Caco-2 (cell line): ENCODE results near the gene UNC5B. TPM values are rescaled to one million over a fixed set of nuclear protein-coding genes. Genes with fewer than 3 reads are reported as not detected.

ENCODE experiments used
- BruUV-seq: library from RNA; stranded (reverse); fragments of 400-500 nt; replicated peaks from 2 replicates; lab custom pipeline; 2021; lab: Mats Ljungman, UMichigan
- CTCF ChIA-PET: fragments of 300-600 bp; sonication (Branson Sonifier 250); formaldehyde crosslinking; loops from one replicate; lab custom pipeline; 2022; ENCODE audit warnings: antibody characterized with exemption; lab: Charles Lee
- POLR2A ChIA-PET: fragments of 300-600 bp; sonication (Branson Sonifier 250); formaldehyde crosslinking; loops from one replicate; lab custom pipeline; 2022; ENCODE audit warnings: antibody characterized with exemption; lab: Charles Lee
- DNase-seq, 2 experiments: peaks; one replicate each; pipeline versions ENCODE4 v3.0.0 to v3.0.0-alpha.2; 2020 to 2022
- H3K27me3 ChIP-seq: replicated peaks from 2 replicates; pipeline ENCODE4 v1.6.0; 2011; ENCODE audit warnings: low read length; ENCODE audit not compliant: control insufficient read depth, insufficient read depth
- H3K36me3 ChIP-seq: 2 replicates; pipeline ENCODE4 v1.5.1; 2011; ENCODE audit warnings: low read length; ENCODE audit not compliant: control insufficient read depth, insufficient read depth
- H3K4me1 ChIP-seq: fragments of 250-450 bp; sonication (Bioruptor Pico); 2 replicates; pipeline ENCODE4 v1.5.1; 2020; ENCODE audit warnings: mild to moderate bottlenecking
- H3K4me3 ChIP-seq: 2 replicates; pipeline ENCODE4 v1.5.1; 2011; ENCODE audit warnings: low read depth, mild to moderate bottlenecking, control low read depth, low read length
- H3K9me3 ChIP-seq: fragments of 250-450 bp; sonication (Bioruptor Pico); 2 replicates; pipeline ENCODE4 v1.5.1; 2020; ENCODE audit warnings: mild to moderate bottlenecking, moderate library complexity
- H3K27ac Mint-ChIP-seq: one replicate; pipeline ENCODE4 v1.8.0; 2022; ENCODE audit warnings: mixed read lengths; ENCODE audit not compliant: unreplicated experiment
- H3K27me3 Mint-ChIP-seq: one replicate; pipeline ENCODE4 v1.8.0; 2022; ENCODE audit warnings: mixed read lengths; ENCODE audit not compliant: insufficient read depth, unreplicated experiment
- H3K36me3 Mint-ChIP-seq: one replicate; pipeline ENCODE4 v1.8.0; 2022; ENCODE audit warnings: mild to moderate bottlenecking, mixed read lengths; ENCODE audit not compliant: insufficient read depth, unreplicated experiment
- H3K4me1 Mint-ChIP-seq: one replicate; pipeline ENCODE4 v1.8.0; 2022; ENCODE audit warnings: low read depth, mixed read lengths; ENCODE audit not compliant: unreplicated experiment
- H3K4me3 Mint-ChIP-seq: one replicate; pipeline ENCODE4 v1.8.0; 2022; ENCODE audit warnings: mild to moderate bottlenecking, moderate library complexity, mixed read lengths; ENCODE audit not compliant: unreplicated experiment
- H3K9me3 Mint-ChIP-seq: one replicate; pipeline ENCODE4 v1.8.0; 2022; ENCODE audit warnings: mixed read lengths; ENCODE audit not compliant: unreplicated experiment
- CTCF ChIP-seq, 2 experiments: fragments of 200-600 bp in 1 of 2; IDR thresholded peaks; 1 replicate in 1 of 2; 2 replicates in 1 of 2; pipeline versions ENCODE4 v1.5.1 to v1.8.0; 2011 to 2022; ENCODE audit warnings: antibody characterized with exemption in 1 of 2, control low read depth in 1 of 2, inconsistent platforms in 1 of 2, low read depth in 1 of 2, low read length in 1 of 2, mild to moderate bottlenecking in 1 of 2, moderate library complexity in 1 of 2; ENCODE audit not compliant: insufficient read depth in 1 of 2, severe bottlenecking in 1 of 2, unreplicated experiment in 1 of 2
- intact Hi-C: fragments of 100-400 bp; cut with micrococcal nuclease; formaldehyde crosslinking; loops from one replicate; pipeline ENCODE4 v1.10.0; 2022; ENCODE audit not compliant: unreplicated experiment
- total RNA-seq: library from RNA; stranded (reverse); gene quantifications from 2 replicates; pipeline ENCODE4 v1.2.3, GENCODE V29; 2022

The UNC5B gene
- total RNA-seq, 1 experiment from 2014 or later = 22.4 TPM

- DNase-seq = no peak
- Histone ChIP-seq H3K4me3 (no peak overlapping the region), H3K27me3 (no peaks in the 10 kb centered on the region), H3K36me3 (no peaks in the 10 kb centered on the region), H3K9me3 (no peaks in the 10 kb centered on the region), H3K4me1 (peaks cover 58% of the 10 kb centered on the region)
- POLR2A ChIA-PET = no interaction called here
- H3K36me3 Mint-ChIP-seq = no peaks in the 10 kb centered on the region
- no peak overlapping the region for H3K4me3 Mint-ChIP-seq
- H3K9me3 Mint-ChIP-seq = no peaks in the 10 kb centered on the region
- CTCF ChIA-PET = interaction anchor here (0.7 kb wide), 2 partner anchors 57 to 300 kb away, joined by 3 read pairs; no protein-coding TSS in a partner anchor
- no peaks in the 10 kb centered on the region for H3K27me3 Mint-ChIP-seq
- intact Hi-C loops = no loop called here
- no peak for TF ChIP-seq CTCF (IDR thresholded peaks at IDR 0.05; ENCODE audit: insufficient read depth in 1 of 2, low read depth in 1 of 2, low read length in 1 of 2, severe bottlenecking in 1 of 2, unreplicated experiment in 1 of 2)
- no TSS peak for BruUV-seq
- peaks cover 43% of the 10 kb centered on the region for H3K4me1 Mint-ChIP-seq
- H3K27ac Mint-ChIP-seq = peak overlapping the region; percentile 16
These were observed 21.9 kb downstream of the UNC5B start for GRCh38 chr10:71234004-71234894.

- POLR2A ChIA-PET = no interaction called here
- TF ChIP-seq CTCF (IDR thresholded peaks at IDR 0.05; ENCODE audit: insufficient read depth in 1 of 2, low read depth in 1 of 2, low read length in 1 of 2, severe bottlenecking in 1 of 2, unreplicated experiment in 1 of 2) = no peak
These were observed 22.8 kb downstream of the UNC5B start for GRCh38 chr10:71234970-71235685.

GRCh38 chr10:71235808-71236207 is 23.4 kb downstream of the UNC5B start:
- BruUV-seq = no TSS peak
- no peak overlapping the region for H3K4me3 ChIP-seq
- peaks cover 42% of the 10 kb centered on the region for H3K4me1 ChIP-seq
- ChIA-PET POLR2A (no interaction called here), CTCF (interaction anchor here (1.1 to 1.5 kb wide), 2 partner anchors 11 to 24 kb away, joined by 3 to 7 read pairs; partner anchors contain the start of gene UNC5B)
- TF ChIP-seq CTCF (IDR thresholded peaks at IDR 0.05; ENCODE audit: insufficient read depth in 1 of 2, low read depth in 1 of 2, low read length in 1 of 2, severe bottlenecking in 1 of 2, unreplicated experiment in 1 of 2) = no peak
- peak overlapping the region; percentile 16 for H3K27ac Mint-ChIP-seq
- H3K9me3 ChIP-seq = no peaks in the 10 kb centered on the region
- H3K27me3 Mint-ChIP-seq = no peaks in the 10 kb centered on the region
- no peaks in the 10 kb centered on the region for H3K27me3 ChIP-seq
- peaks cover 31% of the 10 kb centered on the region for H3K4me1 Mint-ChIP-seq
- H3K36me3 Mint-ChIP-seq = no peaks in the 10 kb centered on the region
- DNase-seq = no peak
- no peak overlapping the region for H3K4me3 Mint-ChIP-seq
- intact Hi-C loops = no loop called here
- no peaks in the 10 kb centered on the region for H3K9me3 Mint-ChIP-seq
- no peaks in the 10 kb centered on the region for H3K36me3 ChIP-seq

More at GRCh38 chr10:71234970-71235685, 22.8 kb downstream of the UNC5B start:
- CTCF ChIA-PET = interaction anchor here (0.7 to 1.1 kb wide), 2 partner anchors 23 to 58 kb away, joined by 3 read pairs; partner anchors contain the start of gene UNC5B
- Mint-ChIP-seq H3K27ac (peak overlapping the region; percentile 16), H3K36me3 (no peaks in the 10 kb centered on the region), H3K27me3 (no peaks in the 10 kb centered on the region), H3K4me1 (peaks cover 37% of the 10 kb centered on the region), H3K9me3 (no peaks in the 10 kb centered on the region), H3K4me3 (no peak overlapping the region)
- BruUV-seq = no TSS peak
- no peak overlapping the region for H3K4me3 ChIP-seq
- no peaks in the 10 kb centered on the region for H3K36me3 ChIP-seq
- H3K27me3 ChIP-seq = no peaks in the 10 kb centered on the region
- peaks cover 49% of the 10 kb centered on the region for H3K4me1 ChIP-seq
- no peaks in the 10 kb centered on the region for H3K9me3 ChIP-seq
- intact Hi-C loops = no loop called here
- peak in 1 of 2 experiments; percentile 69 for DNase-seq
